Right lobe of liver (tissue), 6 donors: ENCODE measurements around the gene KLF13. TPM values are rescaled to one million over a fixed set of nuclear protein-coding genes. Genes with fewer than 3 reads are reported as not detected.

Experiments
- ATAC-seq, 4 donors: fragments of 200-7000 bp; cut with Tn5 transposase; one replicate each; pipeline ENCODE4 v1.9.1; 2020; ENCODE audit warnings: mild to moderate bottlenecking in 4 of 4, moderate library complexity in 4 of 4
- DNase-seq, 3 donors: peaks; one replicate each; pipeline ENCODE4 v3.0.0-alpha.2; 2020
- H3K27ac ChIP-seq, 3 donors: fragments of 200-600 bp; one replicate each; pipeline ENCODE4 v1.8.0; 2022
- H3K27me3 ChIP-seq, 2 donors: fragments of 200-600 bp; one replicate each; pipeline ENCODE4 v1.8.0; 2022
- H3K36me3 ChIP-seq, 4 donors: fragments of 200-600 bp; sonication (generic) in 1 of 4; one replicate each; pipeline versions ENCODE4 v1.5.1 to v1.8.0; 2017 to 2022; ENCODE audit warnings: control low read depth in 1 of 4
- H3K4me1 ChIP-seq, 4 donors: fragments of 200-600 bp; sonication (generic) in 1 of 4; one replicate each; pipeline versions ENCODE4 v1.5.1 to v1.8.0; 2017 to 2022; ENCODE audit warnings: control low read depth in 1 of 4
- H3K4me3 ChIP-seq, 3 donors: fragments of 200-600 bp; one replicate each; pipeline ENCODE4 v1.8.0; 2022
- H3K9me3 ChIP-seq, 4 donors: fragments of 200-600 bp; sonication (generic) in 1 of 4; one replicate each; pipeline versions ENCODE4 v1.5.1 to v1.8.0; 2017 to 2022; ENCODE audit warnings: control low read depth in 1 of 4
- POLR2A ChIP-seq: fragments of 450-650 bp; IDR thresholded peaks from one replicate; pipeline ENCODE4 v1.6.1; 2017; ENCODE audit warnings: antibody characterized with exemption, mild to moderate bottlenecking
- WGBS: methylation state at CpG from one replicate; pipeline ENCODE4 v1.1.6; 2018; ENCODE audit warnings: low coverage, low lambda C conversion rate; ENCODE audit not compliant: insufficient coverage; ENCODE audit errors: missing lambda C conversion rate; 5-methylcytosine and 5-hydroxymethylcytosine counted together
- intact Hi-C, 2 donors: fragments of 100-400 bp; cut with DNase I; formaldehyde crosslinking; loops; one replicate each; pipeline versions ENCODE4 v1.11.2 to v1.14.1; 2022
- total RNA-seq, 6 experiments: library from RNA; depleted of rRNA in 2 of 6; stranded (reverse); fragments of >200 nt in 2 of 6; fragmentation: NEBNext Ultra II Directional in 3 of 6; extraction: Animal tissue kit (Norgen Biotek cat#: 25700) in 3 of 6; gene quantifications; one replicate each; pipeline versions ENCODE4 v1.1.0 to v1.2.4, GENCODE V29; 2016 to 2023
- TF ChIP-seq, protein P1 (sequence below), 4 donors: fragments of 200-600 bp in 3 of 4; fragments of 450-650 bp in 1 of 4; IDR thresholded peaks; one replicate each; pipeline versions ENCODE4 v1.5.1 to v1.8.0; 2016 to 2022; ENCODE audit warnings: antibody characterized with exemption in 4 of 4, mild to moderate bottlenecking in 2 of 4
- donor health status: DM: no; HTN: yes; CAD: no.
- donor health status: DM: no; HTN: no; CAD: no.
- donor health status: DM: no; HTN: no; CAD: no.
- donor health status: DM: no; HTN: yes; CAD: no.
- donor health status: DM: no; HTN: yes; CAD: no.

Gene KLF13
- total RNA-seq, 6 experiments from 2014 or later: 22.7 to 66.2 (median 28.5) TPM

DNA sequence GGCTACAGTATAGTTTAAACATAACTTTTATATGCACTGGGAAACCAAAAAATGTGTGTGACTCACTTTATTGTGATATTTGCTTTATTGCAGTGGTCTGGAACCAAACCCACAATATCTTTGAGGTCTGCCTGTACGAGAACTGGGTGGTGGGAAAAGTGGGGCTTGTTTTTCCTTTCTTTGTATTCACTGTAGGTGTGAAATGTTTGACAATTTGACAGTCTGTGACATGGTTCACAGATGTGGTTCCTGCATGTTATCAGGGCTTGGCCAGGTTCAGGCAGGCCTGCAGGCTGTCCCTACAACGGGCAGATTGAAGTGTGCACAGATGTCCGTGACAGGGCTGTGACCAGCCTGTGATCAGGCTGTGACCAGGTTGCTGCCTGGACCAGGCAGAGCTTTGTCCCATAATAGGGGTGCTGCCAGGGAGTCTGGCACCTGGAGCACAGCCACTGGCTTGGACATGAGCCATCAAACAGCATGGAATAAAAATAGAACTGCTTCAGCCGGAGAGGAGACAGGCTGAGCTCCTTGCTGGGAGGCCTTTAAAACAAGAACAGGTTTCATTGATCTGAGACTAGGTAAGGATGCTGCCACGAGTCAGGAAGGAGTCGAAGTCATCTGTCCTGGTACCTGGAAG lies 61.0 kb downstream of the KLF13 start:
- H3K9me3 ChIP-seq: no peaks in the 10 kb centered on the region
- H3K27me3 ChIP-seq: no peaks in the 10 kb centered on the region
- ATAC-seq: peak; percentile 74 to 84 (median 76)
- H3K27ac ChIP-seq: peak overlapping the region in 2 of 3 donors; percentile 18 to 56
- no peaks in the 10 kb centered on the region for H3K36me3 ChIP-seq
- intact Hi-C loops: no loop called here
- no peak overlapping the region for H3K4me3 ChIP-seq
- peak; percentile 73 to 94 (median 86) for DNase-seq
- H3K4me1 ChIP-seq: peaks cover 0 to 21% (median 11%) of the 10 kb centered on the region in 4 donors
- 12% methylated on average over 6 of the region's 6 CpGs for WGBS
- TF ChIP-seq, protein P1, sequence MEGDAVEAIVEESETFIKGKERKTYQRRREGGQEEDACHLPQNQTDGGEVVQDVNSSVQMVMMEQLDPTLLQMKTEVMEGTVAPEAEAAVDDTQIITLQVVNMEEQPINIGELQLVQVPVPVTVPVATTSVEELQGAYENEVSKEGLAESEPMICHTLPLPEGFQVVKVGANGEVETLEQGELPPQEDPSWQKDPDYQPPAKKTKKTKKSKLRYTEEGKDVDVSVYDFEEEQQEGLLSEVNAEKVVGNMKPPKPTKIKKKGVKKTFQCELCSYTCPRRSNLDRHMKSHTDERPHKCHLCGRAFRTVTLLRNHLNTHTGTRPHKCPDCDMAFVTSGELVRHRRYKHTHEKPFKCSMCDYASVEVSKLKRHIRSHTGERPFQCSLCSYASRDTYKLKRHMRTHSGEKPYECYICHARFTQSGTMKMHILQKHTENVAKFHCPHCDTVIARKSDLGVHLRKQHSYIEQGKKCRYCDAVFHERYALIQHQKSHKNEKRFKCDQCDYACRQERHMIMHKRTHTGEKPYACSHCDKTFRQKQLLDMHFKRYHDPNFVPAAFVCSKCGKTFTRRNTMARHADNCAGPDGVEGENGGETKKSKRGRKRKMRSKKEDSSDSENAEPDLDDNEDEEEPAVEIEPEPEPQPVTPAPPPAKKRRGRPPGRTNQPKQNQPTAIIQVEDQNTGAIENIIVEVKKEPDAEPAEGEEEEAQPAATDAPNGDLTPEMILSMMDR (IDR thresholded peaks at IDR 0.05): no peak
- no peak for TF ChIP-seq POLR2A

DNA sequence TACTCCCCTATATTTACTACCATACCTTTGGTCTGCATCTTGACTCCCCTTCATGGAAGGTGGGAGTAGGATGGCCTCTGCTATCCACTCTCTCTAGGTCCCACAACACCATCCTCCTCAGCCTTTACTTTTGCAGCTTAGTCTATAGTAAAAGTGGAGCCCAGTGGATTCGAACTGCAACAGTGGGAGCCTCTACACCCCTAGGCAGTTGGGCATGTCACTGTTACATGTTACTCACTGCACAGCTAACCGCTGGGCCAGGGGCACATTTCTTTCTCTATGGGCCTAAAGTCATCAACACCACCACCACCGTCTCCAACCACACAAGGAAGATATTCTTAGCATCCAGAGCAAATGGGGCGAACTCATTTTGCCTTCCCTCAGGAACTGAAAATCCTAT lies 62.9 kb downstream of the KLF13 start:
- Histone ChIP-seq H3K36me3 (no peaks in the 10 kb centered on the region), H3K4me1 (peaks cover 0 to 12% (median 7%) of the 10 kb centered on the region in 4 donors), H3K27ac (no peak overlapping the region), H3K27me3 (no peaks in the 10 kb centered on the region), H3K9me3 (no peaks in the 10 kb centered on the region), H3K4me3 (no peak overlapping the region)
- WGBS: 90% methylated on average over 3 of the region's 4 CpGs
- ATAC-seq: no peak
- intact Hi-C loops: no loop called here
- DNase-seq: no peak
- no peak for TF ChIP-seq POLR2A
- TF ChIP-seq, protein P1 (IDR thresholded peaks at IDR 0.05): no peak

DNA sequence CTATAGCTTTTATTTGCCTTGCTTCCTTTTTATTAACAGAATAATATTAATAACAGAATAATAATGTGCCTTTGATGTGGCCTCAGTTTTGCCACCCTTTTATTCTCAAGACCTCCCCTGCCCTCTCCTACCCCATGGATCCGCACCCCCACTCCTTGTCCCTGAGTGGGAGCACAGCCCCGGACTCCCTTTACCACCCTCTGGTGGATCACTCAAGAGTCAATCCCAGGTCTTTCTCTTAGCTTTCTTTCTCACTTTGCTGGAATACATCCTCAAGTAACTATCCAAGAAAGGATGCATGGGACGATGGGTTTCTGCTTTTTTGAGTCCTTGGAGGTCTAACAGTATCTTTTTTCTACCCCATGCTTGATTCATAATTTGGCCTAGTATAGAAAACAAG lies 63.4 kb downstream of the KLF13 start:
- H3K27ac ChIP-seq: no peak overlapping the region
- H3K9me3 ChIP-seq: no peaks in the 10 kb centered on the region
- no peak overlapping the region for H3K4me3 ChIP-seq
- H3K4me1 ChIP-seq: peaks cover 0 to 12% (median 7%) of the 10 kb centered on the region in 4 donors
- no peaks in the 10 kb centered on the region for H3K27me3 ChIP-seq
- WGBS: 76% methylated on average over 3 of the region's 3 CpGs
- ATAC-seq (no peak), DNase-seq (no peak)
- no peaks in the 10 kb centered on the region for H3K36me3 ChIP-seq
- TF ChIP-seq, protein P1 (IDR thresholded peaks at IDR 0.05): no peak
- TF ChIP-seq POLR2A: no peak
- intact Hi-C loops: no loop called here

DNA sequence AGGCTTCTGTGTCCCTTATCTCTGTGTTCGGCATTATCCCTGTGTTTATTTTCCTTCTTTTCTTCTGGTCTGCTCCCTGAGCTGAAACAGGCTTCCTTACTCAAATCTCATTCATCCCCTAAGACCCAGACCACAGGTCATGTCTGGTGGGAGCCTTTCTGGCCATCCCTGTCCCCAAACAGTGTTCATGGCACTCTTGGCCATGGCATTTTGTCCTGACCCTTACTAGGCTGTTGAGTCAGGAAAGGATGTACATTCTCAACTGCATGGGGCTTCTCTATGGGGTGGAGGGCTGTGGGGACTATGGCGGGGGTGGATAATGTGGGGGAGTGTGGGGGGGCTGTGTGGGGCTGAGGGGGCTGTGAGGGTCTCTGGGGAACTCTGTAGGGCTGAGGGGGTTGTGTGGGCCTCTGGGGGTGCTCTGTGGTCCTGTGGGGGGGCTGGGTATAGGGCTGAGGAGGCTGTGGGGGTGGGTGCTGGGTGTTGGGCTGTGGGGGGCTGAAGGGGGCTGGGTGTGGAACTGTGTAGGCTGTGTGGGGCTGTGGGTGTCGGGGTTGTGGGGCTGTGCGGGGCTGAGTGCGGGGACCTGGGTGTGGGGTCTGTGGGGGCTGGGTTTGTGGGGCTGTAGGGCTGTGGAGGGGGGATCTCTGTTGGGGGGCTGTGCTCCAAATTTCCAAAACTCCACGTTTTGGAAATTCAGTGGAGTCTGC lies 64.3 kb downstream of the KLF13 start:
- peak overlapping the region in 2 of 3 donors; percentile 67 to 70 for H3K4me3 ChIP-seq
- peak overlapping the region in 2 of 3 donors; percentile 90 to 91 for H3K27ac ChIP-seq
- intact Hi-C loops: no loop called here
- no peak for TF ChIP-seq POLR2A
- TF ChIP-seq, protein P1 (IDR thresholded peaks at IDR 0.05): no peak
- peaks cover 0 to 12% (median 7%) of the 10 kb centered on the region in 4 donors for H3K4me1 ChIP-seq
- no peaks in the 10 kb centered on the region for H3K36me3 ChIP-seq
- 49% methylated on average over 4 of the region's 6 CpGs for WGBS
- no peak for DNase-seq
- H3K27me3 ChIP-seq: no peaks in the 10 kb centered on the region
- ATAC-seq: no peak
- H3K9me3 ChIP-seq: no peaks in the 10 kb centered on the region
